NK-92 (cell line): ENCODE results near the gene ERCC1.

ENCODE experiments used
- DNase-seq: peaks from one replicate; lab custom pipeline; 2025; ENCODE audit not compliant: unreplicated experiment; lab: John Stamatoyannopoulos, UW

Gene ERCC1

DNA sequence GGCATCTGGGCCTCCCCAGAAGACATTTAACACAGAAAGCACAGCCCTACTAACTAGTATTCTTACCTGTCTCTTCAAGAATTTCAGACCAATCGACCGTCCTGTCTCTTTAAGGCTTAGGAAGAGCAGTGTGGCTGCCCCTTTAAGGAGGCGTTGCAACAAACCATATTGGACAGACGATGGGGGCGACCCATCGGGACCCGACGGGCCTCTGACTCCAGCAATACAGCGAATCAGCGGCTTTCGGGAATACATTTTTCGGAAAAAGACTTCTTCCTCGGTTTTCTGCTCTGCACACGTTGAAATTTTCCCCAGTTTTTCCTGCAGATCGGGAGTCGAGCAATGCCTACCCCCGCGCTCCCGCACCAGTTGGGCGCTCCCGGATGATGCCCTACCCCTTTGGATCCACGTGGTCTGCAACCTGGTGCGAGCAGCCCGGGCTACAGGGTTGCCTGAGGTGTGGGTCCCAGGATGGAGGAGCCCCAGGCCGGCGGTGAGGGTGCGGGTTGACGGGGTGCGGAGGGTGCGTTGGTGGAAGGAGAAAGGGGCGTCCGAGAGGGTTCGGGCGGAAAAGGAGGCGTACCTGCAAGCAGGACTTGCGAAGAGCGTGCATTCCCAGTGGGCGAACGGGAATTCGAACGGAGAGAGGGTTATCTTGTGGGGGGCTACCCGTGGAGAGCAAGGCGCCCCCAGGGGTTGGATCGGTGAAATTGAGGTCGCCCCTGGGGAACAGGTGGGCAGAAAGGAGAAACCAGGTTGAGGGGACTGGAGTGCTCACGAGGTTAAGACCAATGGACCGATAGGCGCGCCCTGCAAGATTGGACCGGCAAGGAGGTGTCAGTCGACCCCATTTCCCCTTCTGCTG is 17.3 kb downstream of the ERCC1 start, which contains the start of gene POLR1G:
Gene POLR1G, plus strand, starts transcription at position 419 of the 865 bp plus-strand sequence. Its CDS starts 53 bp downstream, at position 472.
- no peak for DNase-seq

- DNase-seq = no peak
Measured at GRCh38 chr19:45405435-45406225, 18.1 kb downstream of the ERCC1 start.

DNA sequence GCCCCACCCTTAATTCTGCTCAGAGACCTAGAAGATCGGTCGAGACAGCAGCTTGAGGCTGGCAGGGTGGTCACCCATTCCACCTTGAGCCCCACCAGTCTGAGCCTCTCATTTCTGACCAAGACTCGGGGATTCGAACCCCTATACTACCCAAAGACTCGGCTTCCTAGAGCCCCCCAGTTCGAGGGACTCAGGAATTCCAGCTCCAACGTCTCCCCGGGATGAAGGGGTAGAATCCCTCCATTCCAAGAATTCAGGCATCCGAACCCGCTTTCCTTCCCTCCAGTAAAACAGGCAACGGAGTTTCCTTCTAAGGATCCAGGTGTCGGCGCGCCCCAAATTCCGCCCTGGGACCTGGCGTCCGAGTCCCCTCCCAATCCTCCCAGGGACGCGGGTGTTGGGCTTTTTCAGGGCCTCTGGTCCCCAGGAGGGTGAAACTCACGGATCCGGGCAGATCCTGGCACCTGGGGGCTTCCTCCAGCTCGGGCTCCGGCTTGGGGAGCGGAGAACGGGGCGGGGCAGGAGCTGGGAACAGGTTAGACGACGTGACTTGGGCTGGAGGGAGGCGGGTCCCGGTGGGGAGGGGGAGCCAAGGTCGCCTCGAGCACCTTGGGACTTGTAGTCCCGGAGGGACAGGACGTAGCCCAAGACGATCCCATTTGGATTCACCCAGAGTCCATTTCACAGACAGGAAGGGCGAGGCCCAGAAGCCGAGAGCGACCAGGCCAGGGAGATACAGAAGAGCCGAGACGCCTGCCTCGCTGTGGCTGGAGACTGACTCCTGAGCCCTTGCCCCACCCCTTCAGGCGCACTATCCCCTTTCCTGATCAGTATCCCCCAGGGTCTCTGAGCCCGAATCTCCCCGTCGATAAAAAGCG is 18.9 kb downstream of the ERCC1 start, which contains the start of gene PPP1R13L:
Gene PPP1R13L, minus strand, starts transcription at position 513 of the 878 bp plus-strand sequence. CDS start 6,751 bp downstream, outside the sequence.
- no peak for DNase-seq

- DNase-seq = no peak
Measured at GRCh38 chr19:45403781-45404556, 19.7 kb downstream of the ERCC1 start.

- DNase-seq = no peak
Measured at GRCh38 chr19:45403272-45403671, 20.4 kb downstream of the ERCC1 start.

DNA sequence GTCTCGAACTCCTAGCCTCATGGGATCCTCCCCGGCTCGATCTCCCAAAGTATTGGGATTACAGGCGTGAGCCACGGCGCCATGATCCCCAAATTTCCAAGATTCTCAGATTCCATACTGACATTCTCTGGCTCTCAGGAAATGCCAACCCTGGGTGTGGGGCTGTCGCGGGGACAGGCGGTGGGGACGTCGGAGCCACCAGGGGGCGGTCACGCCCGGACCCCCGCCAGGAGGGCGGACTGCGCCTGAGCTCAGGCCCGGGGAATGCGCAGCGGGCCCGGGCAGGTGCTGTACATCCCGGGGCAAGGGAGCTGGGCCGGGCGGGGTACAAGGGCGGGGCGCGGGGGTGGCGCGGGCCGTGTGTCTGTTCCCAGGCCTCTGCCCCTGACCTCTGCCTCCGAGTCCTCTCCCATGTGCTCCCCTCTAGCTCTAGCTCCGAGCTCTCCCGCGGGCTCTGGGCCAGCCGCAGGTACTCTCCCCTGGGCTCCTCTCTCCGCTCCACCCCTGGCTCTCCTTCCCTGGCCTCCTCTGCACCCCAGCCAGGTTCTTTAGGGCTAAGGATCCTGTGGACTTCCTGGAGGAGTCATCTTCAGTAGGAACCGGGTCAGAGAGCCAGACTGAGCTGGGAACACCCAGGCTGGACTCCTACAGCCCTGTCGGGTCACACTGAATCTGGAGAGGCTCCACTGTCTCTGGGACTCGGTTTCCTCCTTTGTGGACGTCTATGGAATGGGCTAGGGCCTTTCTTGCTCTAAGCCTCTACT is 21.2 kb downstream of the ERCC1 start:
- DNase-seq = no peak

- no peak for DNase-seq
Measured at GRCh38 chr19:45401815-45402214, 21.9 kb downstream of the ERCC1 start.

DNA sequence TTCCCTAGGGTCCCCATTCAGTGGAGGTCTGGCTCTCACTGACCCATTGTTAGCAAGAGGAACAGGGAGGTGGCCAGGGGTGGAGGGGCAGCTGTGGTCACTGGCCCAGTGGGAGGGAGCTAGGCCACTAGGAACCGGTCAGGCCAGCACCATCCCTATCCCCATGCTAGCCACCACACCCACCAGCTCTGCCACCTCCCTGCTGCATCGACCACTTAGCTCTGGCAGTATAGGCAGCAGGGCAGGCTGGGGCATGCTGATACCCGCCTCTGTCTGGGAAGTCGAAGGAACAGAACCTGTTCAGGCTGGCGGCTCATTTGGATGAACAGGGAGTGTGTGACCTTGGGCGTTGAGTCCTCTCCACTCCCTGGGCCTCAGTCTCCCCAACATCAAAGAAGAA is 23.5 kb downstream of the ERCC1 start:
- no peak for DNase-seq

DNA sequence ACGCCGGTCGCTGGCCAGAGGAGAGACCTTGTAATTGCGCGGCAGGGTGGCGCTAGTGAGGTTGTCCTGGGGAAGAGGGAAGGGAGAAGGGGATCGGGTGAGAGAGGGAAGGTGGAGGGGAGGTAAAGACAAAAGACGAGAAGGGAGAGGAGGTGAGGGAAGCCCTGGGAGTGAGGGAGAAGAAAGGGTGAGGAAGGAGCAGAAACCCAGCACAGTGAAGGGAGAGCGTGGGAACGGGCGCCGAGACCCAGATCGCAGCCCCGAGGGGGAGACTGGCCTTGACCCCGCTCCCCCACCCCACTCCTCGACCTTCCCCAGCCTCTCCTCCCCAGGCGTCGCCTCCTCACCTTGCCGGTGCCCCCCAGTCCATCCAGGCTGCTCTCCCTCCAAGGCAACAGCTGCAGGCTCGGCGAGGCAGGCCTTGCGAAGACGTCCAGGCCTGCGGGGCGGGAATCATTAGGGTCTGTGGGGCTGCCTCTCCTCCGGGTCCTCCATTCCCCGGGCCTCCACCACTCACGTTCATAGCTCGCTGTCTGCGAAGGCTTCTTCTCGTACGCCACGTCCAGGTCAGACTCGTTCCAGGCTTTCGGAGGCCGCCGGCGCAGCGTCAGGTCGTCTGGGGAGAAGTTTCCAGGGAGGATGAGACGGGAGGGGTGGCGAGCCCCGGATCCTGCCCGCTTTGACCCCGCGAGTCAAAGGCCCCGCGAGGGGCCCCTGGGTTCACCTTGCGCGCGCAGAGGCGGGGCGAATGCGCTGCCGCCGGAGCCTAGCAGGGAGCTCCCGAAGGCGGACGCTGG is 27.7 kb downstream of the ERCC1 start:
- no peak for DNase-seq

GRCh38 chr19:45391871-45392665 is 31.6 kb downstream of the ERCC1 start:
- no peak for DNase-seq

GRCh38 chr19:45391346-45391745 is 32.4 kb downstream of the ERCC1 start:
- DNase-seq = no peak

GRCh38 chr19:45385392-45386221 is 38.1 kb downstream of the ERCC1 start:
- DNase-seq = no peak

- DNase-seq = no peak
Measured at GRCh38 chr19:45382426-45382825, 41.3 kb downstream of the ERCC1 start.

- no peak for DNase-seq
Measured at GRCh38 chr19:45380107-45380506, 43.6 kb downstream of the ERCC1 start.

GRCh38 chr19:45376045-45376724 is 47.5 kb downstream of the ERCC1 start:
- DNase-seq = no peak
